GM12891 (cell line): ENCODE results near the gene UGT1A6.

Source experiments
- POLR2A ChIP-seq: IDR thresholded peaks from 2 replicates; pipeline ENCODE4 v1.6.1; 2011; ENCODE audit warnings: low read depth, low read length, control low read depth
- POLR2AphosphoS5 ChIP-seq: IDR thresholded peaks from 2 replicates; pipeline ENCODE4 v1.6.1; 2011; ENCODE audit warnings: low read depth, low read length, control low read depth
- TAF1 ChIP-seq: IDR thresholded peaks from 2 replicates; pipeline ENCODE4 v1.6.1; 2011; ENCODE audit warnings: low read depth, low read length, control low read depth

- TF ChIP-seq TAF1 (no peak), POLR2AphosphoS5 (no peak), POLR2A (no peak)
Observed at GRCh38 chr2:233800208-233800607, 107.5 kb downstream of the UGT1A6 start.
